Neural progenitor cell (in vitro differentiated cells): ENCODE data around the gene ATP2A3. TPM values are rescaled to one million over a fixed set of nuclear protein-coding genes. Genes with fewer than 3 reads are reported as not detected.

Experiments
- DNase-seq: peaks from one replicate; pipeline ENCODE4 v3.0.0-alpha.2; 2016; ENCODE audit warnings: low spot score
- H2AFZ ChIP-seq: fragments of 200-600 bp; sonication (generic); replicated peaks from 2 replicates; pipeline ENCODE4 v1.6.1; 2016; ENCODE audit warnings: antibody characterized with exemption
- H3F3A ChIP-seq: fragments of 200-600 bp; sonication (generic); 2 replicates; pipeline ENCODE4 v1.6.1; 2016; ENCODE audit warnings: antibody characterized with exemption, low read depth
- H3K27ac ChIP-seq: fragments of 200-600 bp; sonication (generic); 2 replicates; pipeline ENCODE4 v1.5.1; 2016; ENCODE audit warnings: mild to moderate bottlenecking
- H3K27me3 ChIP-seq: fragments of 200-600 bp; sonication (generic); 2 replicates; pipeline ENCODE4 v1.6.1; 2016; ENCODE audit warnings: mild to moderate bottlenecking, moderate library complexity
- H3K36me3 ChIP-seq: fragments of 200-600 bp; sonication (generic); 2 replicates; pipeline ENCODE4 v1.5.1; 2016
- H3K4me1 ChIP-seq: fragments of 200-600 bp; sonication (generic); 2 replicates; pipeline ENCODE4 v1.6.1; 2016; ENCODE audit warnings: mixed run types
- H3K4me2 ChIP-seq: fragments of 200-600 bp; sonication (generic); 2 replicates; pipeline ENCODE4 v1.6.1; 2016
- H3K4me3 ChIP-seq: fragments of 200-600 bp; sonication (generic); 2 replicates; pipeline ENCODE4 v1.5.1; 2016
- H3K79me2 ChIP-seq: fragments of 200-600 bp; sonication (generic); 2 replicates; pipeline ENCODE4 v1.6.1; 2016; ENCODE audit warnings: low read depth
- H3K9ac ChIP-seq: fragments of 200-600 bp; sonication (generic); 2 replicates; pipeline ENCODE4 v1.6.1; 2016
- H3K9me3 ChIP-seq: fragments of 200-600 bp; sonication (generic); 2 replicates; pipeline ENCODE4 v1.5.1; 2016; ENCODE audit warnings: low read depth
- H4K20me1 ChIP-seq: fragments of 200-600 bp; sonication (generic); 2 replicates; pipeline ENCODE4 v1.6.1; 2016; ENCODE audit warnings: low read depth
- H3K27ac Mint-ChIP-seq: 3 replicates; pipeline ENCODE4 v1.8.0; 2021; ENCODE audit warnings: mixed read lengths
- H3K27me3 Mint-ChIP-seq: 2 replicates; pipeline ENCODE4 v1.8.0; 2022; ENCODE audit warnings: low read depth, mild to moderate bottlenecking, inconsistent platforms, moderate library complexity, mixed read lengths; ENCODE audit not compliant: insufficient read depth
- H3K36me3 Mint-ChIP-seq: 3 replicates; pipeline ENCODE4 v1.8.0; 2021; ENCODE audit warnings: mixed read lengths
- H3K4me1 Mint-ChIP-seq: 3 replicates; pipeline ENCODE4 v1.8.0; 2021; ENCODE audit warnings: mixed read lengths
- H3K4me3 Mint-ChIP-seq: 3 replicates; pipeline ENCODE4 v1.8.0; 2021; ENCODE audit warnings: mild to moderate bottlenecking, moderate library complexity, mixed read lengths
- H3K9me3 Mint-ChIP-seq: 3 replicates; pipeline ENCODE4 v1.8.0; 2020; ENCODE audit warnings: mixed read lengths
- CTCF ChIP-seq: fragments of 200-600 bp; sonication (generic); IDR thresholded peaks from 2 replicates; pipeline ENCODE4 v1.5.1; 2017; ENCODE audit warnings: antibody characterized with exemption, mild to moderate bottlenecking
- EZH2 ChIP-seq: fragments of 200-600 bp; sonication (generic); IDR thresholded peaks from 2 replicates; pipeline ENCODE4 v1.6.1; 2017; ENCODE audit warnings: antibody characterized with exemption, mild to moderate bottlenecking, moderate library complexity
- EZH2phosphoT487 ChIP-seq: fragments of 200-600 bp; sonication (generic); IDR thresholded peaks from 2 replicates; pipeline ENCODE4 v1.6.1; 2017; ENCODE audit warnings: antibody characterized with exemption
- total RNA-seq: library from RNA; depleted of rRNA; stranded (reverse); fragments of >200 nt; gene quantifications from 2 replicates; pipeline ENCODE4 v1.2.3, GENCODE V29; 2015; ENCODE audit warnings: low replicate concordance

The ATP2A3 gene
- total RNA-seq, 1 donor from 2014 or later = 0.65 TPM

- Histone ChIP-seq H3K79me2 (no peaks in the 10 kb centered on the region), H3K9me3 (no peaks in the 10 kb centered on the region), H3K4me3 (peak overlapping the region; percentile 91), H3K4me2 (peak overlapping the region; percentile 98), H3K27ac (no peak overlapping the region), H3K36me3 (no peaks in the 10 kb centered on the region), H3K9ac (peak overlapping the region; percentile 47), H3K4me1 (peaks cover 20% of the 10 kb centered on the region), H4K20me1 (peaks cover 20% of the 10 kb centered on the region), H3K27me3 (peaks cover 14% of the 10 kb centered on the region), H3F3A (peaks cover 9% of the 10 kb centered on the region), H2AFZ (peak overlapping the region; percentile 79)
- Mint-ChIP-seq H3K4me3 (peak overlapping the region; percentile 81), H3K4me1 (peaks cover 37% of the 10 kb centered on the region), H3K27ac (no peak overlapping the region), H3K36me3 (no peaks in the 10 kb centered on the region), H3K9me3 (no peaks in the 10 kb centered on the region), H3K27me3 (peaks cover 9% of the 10 kb centered on the region)
- peak; percentile 84 for DNase-seq
- TF ChIP-seq EZH2phosphoT487 = no peak
- peak; percentile 17 for TF ChIP-seq EZH2
- TF ChIP-seq CTCF = peak; percentile 34
Observed at GRCh38 chr17:3892095-3892998, 71.9 kb downstream of the ATP2A3 start.

GRCh38 chr17:3891626-3892094 lies 72.6 kb downstream of the ATP2A3 start:
- no peaks in the 10 kb centered on the region for H3K36me3 Mint-ChIP-seq
- Histone ChIP-seq H3K9ac (no peak overlapping the region), H3F3A (peaks cover 9% of the 10 kb centered on the region), H3K4me2 (peak overlapping the region; percentile 98), H3K27me3 (peaks cover 14% of the 10 kb centered on the region), H3K4me3 (peak overlapping the region; percentile 91), H3K27ac (no peak overlapping the region), H3K36me3 (no peaks in the 10 kb centered on the region), H3K9me3 (no peaks in the 10 kb centered on the region), H4K20me1 (peaks cover 20% of the 10 kb centered on the region), H2AFZ (no peak overlapping the region), H3K79me2 (no peaks in the 10 kb centered on the region), H3K4me1 (peaks cover 20% of the 10 kb centered on the region)
- no peak for TF ChIP-seq CTCF
- no peak for TF ChIP-seq EZH2
- no peak for TF ChIP-seq EZH2phosphoT487
- H3K27me3 Mint-ChIP-seq = peaks cover 13% of the 10 kb centered on the region
- no peaks in the 10 kb centered on the region for H3K9me3 Mint-ChIP-seq
- H3K27ac Mint-ChIP-seq = no peak overlapping the region
- H3K4me1 Mint-ChIP-seq = peaks cover 37% of the 10 kb centered on the region
- peak overlapping the region; percentile 81 for H3K4me3 Mint-ChIP-seq
- no peak for DNase-seq

- Histone ChIP-seq H3K36me3 (no peaks in the 10 kb centered on the region), H3K4me3 (no peak overlapping the region), H3K4me2 (no peak overlapping the region), H3F3A (peaks cover 9% of the 10 kb centered on the region), H3K4me1 (peaks cover 20% of the 10 kb centered on the region), H3K27ac (no peak overlapping the region), H4K20me1 (peaks cover 20% of the 10 kb centered on the region), H3K27me3 (peaks cover 14% of the 10 kb centered on the region), H2AFZ (no peak overlapping the region), H3K9me3 (no peaks in the 10 kb centered on the region), H3K79me2 (no peaks in the 10 kb centered on the region), H3K9ac (no peak overlapping the region)
- Mint-ChIP-seq H3K4me1 (peaks cover 40% of the 10 kb centered on the region), H3K27ac (no peak overlapping the region), H3K27me3 (peaks cover 13% of the 10 kb centered on the region), H3K4me3 (peak overlapping the region; percentile 81), H3K9me3 (no peaks in the 10 kb centered on the region), H3K36me3 (peaks cover 2% of the 10 kb centered on the region)
- DNase-seq = no peak
- no peak for TF ChIP-seq CTCF
- TF ChIP-seq EZH2phosphoT487 = no peak
Observed at GRCh38 chr17:3890878-3891219, 73.4 kb downstream of the ATP2A3 start.
